Pulmonary artery endothelial cell (primary cell): ENCODE data around the gene OR8D2. TPM values are rescaled to one million over a fixed set of nuclear protein-coding genes. Genes with fewer than 3 reads are reported as not detected.

Experiments used
- DNase-seq: peaks from one replicate; pipeline ENCODE4 v3.0.0-alpha.2; 2011; ENCODE audit warnings: low read depth, low spot score
- total RNA-seq: library from RNA; depleted of rRNA; stranded (reverse); fragments of >200 nt; gene quantifications from 2 replicates; pipeline ENCODE4 v1.2.3, GENCODE V29; 2014

The OR8D2 gene, protein sequence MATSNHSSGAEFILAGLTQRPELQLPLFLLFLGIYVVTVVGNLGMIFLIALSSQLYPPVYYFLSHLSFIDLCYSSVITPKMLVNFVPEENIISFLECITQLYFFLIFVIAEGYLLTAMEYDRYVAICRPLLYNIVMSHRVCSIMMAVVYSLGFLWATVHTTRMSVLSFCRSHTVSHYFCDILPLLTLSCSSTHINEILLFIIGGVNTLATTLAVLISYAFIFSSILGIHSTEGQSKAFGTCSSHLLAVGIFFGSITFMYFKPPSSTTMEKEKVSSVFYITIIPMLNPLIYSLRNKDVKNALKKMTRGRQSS
- total RNA-seq = not detected in 2 replicates

DNA sequence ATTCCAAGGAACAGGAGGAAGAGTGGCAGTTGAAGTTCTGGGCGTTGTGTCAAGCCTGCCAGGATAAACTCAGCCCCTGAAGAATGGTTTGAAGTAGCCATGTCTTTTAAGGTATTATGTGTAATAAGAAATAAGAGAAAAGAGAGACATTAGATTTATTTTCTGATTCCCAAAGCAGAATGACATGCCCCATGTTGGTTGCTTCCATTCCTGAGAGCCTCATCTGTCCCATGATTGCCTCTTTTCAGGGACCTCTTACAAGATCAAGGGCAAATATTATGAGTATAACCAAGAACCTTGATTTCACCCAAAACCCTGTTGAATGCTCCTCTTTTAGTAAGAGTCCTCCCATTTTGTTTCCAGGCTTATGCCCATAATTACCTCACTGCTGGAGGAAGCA is at the start of gene OR8D2:
Gene OR8D2, minus strand, starts transcription at position 101 of the 400 bp plus-strand sequence. Its CDS starts 0 bp downstream, at position 101.
- DNase-seq = no peak

- DNase-seq = no peak
Observed at GRCh38 chr11:124359566-124359965, 39.6 kb upstream of the OR8D2 start.

DNA sequence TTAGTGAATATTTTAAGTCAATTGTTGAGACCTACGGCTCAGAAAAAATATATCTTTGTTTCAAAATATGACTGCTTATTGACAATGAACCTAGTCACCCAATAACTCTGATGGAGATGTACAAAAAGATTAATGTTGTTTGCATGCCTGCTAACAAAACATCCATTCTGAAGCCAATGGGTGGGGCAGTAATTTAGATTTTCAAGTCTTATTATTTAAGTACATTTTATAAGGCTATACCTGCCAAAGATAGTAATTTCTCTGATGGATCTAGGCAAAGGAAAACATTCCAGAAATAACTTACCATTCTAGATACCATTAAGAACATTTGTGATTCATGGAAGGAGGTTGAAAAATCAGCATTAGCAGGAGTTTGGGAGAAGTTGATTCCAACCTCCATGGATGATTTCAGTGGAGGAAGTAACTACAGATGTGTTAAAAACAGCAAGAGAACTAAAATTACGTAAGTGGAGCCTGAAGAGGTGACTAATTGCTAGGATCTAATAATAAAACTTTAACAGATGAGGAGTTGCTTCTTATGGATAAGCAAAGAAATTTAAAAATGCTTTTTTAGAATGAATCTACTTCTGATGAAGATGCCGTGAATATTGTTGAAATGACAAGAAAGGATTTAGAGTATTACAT is 26.4 kb upstream of the OR8D2 start:
- no peak for DNase-seq

GRCh38 chr11:124344346-124344745 is 24.3 kb upstream of the OR8D2 start:
- DNase-seq = no peak

DNA sequence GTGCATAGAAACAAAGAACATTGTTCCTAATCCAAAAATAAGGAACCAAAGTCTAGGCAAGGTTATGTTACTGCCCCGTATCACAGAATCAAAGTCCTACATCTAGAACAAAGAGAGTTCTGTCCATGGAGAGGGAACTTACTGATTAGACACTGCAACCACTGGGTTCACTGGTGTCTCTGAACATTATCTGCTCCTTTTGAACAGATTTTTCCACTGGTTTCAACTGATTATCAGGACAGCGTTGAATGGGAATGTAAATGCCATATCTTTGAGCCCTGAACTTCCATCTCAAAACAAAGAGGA is 20.1 kb upstream of the OR8D2 start:
- no peak for DNase-seq

GRCh38 chr11:124339396-124340141 is 19.6 kb upstream of the OR8D2 start:
- no peak for DNase-seq

DNA sequence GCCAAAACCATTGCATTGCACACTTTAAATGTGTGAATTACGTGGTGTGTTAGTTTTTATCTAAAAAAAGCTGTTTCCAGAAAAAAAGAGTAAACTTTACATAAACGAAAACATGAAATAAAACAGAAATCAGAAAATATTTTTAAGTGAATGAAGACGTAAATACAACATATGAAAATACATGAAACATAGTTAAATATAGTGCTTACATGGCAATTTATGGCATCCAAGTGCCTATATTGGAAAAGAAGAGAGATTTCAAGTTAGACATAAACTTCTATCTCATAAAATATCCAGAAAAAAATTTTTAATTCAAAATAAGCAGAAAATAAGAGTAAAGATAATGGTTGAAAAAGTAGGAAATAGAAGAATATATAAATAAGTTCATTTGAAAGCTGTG is 11.9 kb upstream of the OR8D2 start:
- DNase-seq = no peak

GRCh38 chr11:124329787-124330478 is 9.9 kb upstream of the OR8D2 start:
- DNase-seq = no peak

GRCh38 chr11:124327775-124328174 is 7.8 kb upstream of the OR8D2 start:
- no peak for DNase-seq

GRCh38 chr11:124322356-124322755 is 2.4 kb upstream of the OR8D2 start:
- DNase-seq = no peak

- peak; percentile 39 for DNase-seq
Observed at GRCh38 chr11:124315052-124315451, 4.9 kb downstream of the OR8D2 start.

DNA sequence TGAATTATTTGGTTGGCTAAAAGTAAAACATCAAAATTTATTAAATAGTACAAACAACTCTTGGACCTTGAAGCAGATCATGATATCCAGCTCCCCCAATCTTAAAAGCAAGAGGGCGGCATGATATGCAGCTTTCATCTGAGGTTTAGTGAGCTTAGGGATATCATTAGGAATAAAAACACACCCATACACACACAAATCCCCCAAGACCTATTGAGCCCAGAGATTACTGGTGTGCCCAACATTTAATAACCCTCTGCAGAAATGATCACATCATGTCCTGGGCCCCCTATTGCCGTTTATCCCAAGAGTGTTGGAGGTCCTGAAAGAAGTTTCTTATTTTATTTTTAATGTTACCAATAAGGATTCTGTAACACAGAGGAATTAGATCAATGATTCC is 6.1 kb downstream of the OR8D2 start, which contains the start of gene OR8D1:
Gene OR8D1, minus strand, starts transcription at position 101 of the 400 bp plus-strand sequence. CDS start 3,183 bp downstream, outside the sequence.
- no peak for DNase-seq

GRCh38 chr11:124313131-124313530 is 6.9 kb downstream of the OR8D2 start:
- DNase-seq = no peak

GRCh38 chr11:124311670-124312069 is 8.3 kb downstream of the OR8D2 start:
- no peak for DNase-seq

DNA sequence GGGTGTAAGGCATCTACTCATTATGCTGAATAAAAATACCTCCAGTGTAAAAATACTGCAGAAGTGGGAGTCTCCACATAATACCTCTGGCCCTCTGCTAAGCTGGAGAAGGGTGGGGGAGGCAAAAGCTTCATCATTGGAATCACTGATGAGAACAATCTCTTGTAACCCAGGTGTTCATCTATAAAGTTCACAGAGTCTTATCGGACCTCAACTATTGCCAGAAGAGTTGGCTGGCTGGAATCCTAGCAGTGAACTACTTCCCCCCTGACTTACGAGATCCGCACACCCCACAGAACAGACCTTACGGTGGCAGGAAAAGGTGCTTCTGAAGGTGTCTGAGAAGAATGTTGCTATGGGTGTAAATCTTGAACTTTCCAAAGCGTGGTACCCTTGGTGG is 8.7 kb downstream of the OR8D2 start:
- DNase-seq = no peak

- DNase-seq = no peak
Observed at GRCh38 chr11:124310721-124311120, 9.3 kb downstream of the OR8D2 start.

- no peak for DNase-seq
Observed at GRCh38 chr11:124307093-124307492, 12.9 kb downstream of the OR8D2 start.

GRCh38 chr11:124302347-124303125 is 17.5 kb downstream of the OR8D2 start:
- DNase-seq = no peak

DNA sequence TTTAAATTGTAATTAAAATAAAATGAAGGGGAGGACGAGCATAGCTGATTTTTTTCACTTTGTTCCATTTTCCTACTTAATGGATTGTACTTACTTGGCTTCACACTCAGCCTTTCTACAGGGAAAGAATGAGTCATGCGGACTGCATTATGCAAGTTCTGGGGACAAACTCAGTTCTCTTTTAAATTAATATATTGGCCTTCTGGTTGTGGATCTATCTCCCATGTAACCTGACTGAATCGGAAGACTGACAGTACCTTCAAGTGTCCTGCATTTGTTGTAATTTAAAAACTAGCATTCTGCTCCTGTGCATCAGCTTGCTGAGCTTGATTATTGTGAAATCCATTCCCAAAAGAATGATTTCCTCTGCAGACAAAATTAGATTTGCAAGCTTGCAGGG is 18.4 kb downstream of the OR8D2 start:
- no peak for DNase-seq

GRCh38 chr11:124297921-124298320 is 22.1 kb downstream of the OR8D2 start:
- no peak for DNase-seq

- no peak for DNase-seq
Observed at GRCh38 chr11:124296016-124296415, 24.0 kb downstream of the OR8D2 start.
